Coronary artery (tissue), 2 donors: ENCODE data around the gene SLC43A2.

ENCODE experiments used
- DNase-seq: peaks from one replicate; pipeline ENCODE4 v3.0.0-alpha.2; 2017; ENCODE audit warnings: low spot score
- H3K27ac ChIP-seq, 2 donors: fragments of 200-600 bp; sonication (generic); one replicate each; pipeline ENCODE4 v1.5.1; 2016 to 2019
- H3K4me3 ChIP-seq: fragments of 200-600 bp; sonication (generic); 2 replicates; pipeline ENCODE4 v1.5.1; 2016; ENCODE audit warnings: mild to moderate bottlenecking, moderate library complexity
- CTCF ChIP-seq: fragments of 200-600 bp; sonication (generic); IDR thresholded peaks from one replicate; pipeline ENCODE4 v1.5.1; 2019; ENCODE audit warnings: antibody characterized with exemption

SLC43A2 gene

GRCh38 chr17:1591474-1592090 lies 37.1 kb downstream of the SLC43A2 start:
- TF ChIP-seq CTCF, result no peak
- H3K4me3 ChIP-seq, result no peak overlapping the region
- peak overlapping the region in 1 of 2 donors; percentile 83 for H3K27ac ChIP-seq
- no peak for DNase-seq

GRCh38 chr17:1590747-1591473 lies 37.7 kb downstream of the SLC43A2 start:
- TF ChIP-seq CTCF, result no peak
- peak overlapping the region; percentile 5 for H3K4me3 ChIP-seq
- peak overlapping the region; percentile 26 to 83 for H3K27ac ChIP-seq
- no peak for DNase-seq

DNA sequence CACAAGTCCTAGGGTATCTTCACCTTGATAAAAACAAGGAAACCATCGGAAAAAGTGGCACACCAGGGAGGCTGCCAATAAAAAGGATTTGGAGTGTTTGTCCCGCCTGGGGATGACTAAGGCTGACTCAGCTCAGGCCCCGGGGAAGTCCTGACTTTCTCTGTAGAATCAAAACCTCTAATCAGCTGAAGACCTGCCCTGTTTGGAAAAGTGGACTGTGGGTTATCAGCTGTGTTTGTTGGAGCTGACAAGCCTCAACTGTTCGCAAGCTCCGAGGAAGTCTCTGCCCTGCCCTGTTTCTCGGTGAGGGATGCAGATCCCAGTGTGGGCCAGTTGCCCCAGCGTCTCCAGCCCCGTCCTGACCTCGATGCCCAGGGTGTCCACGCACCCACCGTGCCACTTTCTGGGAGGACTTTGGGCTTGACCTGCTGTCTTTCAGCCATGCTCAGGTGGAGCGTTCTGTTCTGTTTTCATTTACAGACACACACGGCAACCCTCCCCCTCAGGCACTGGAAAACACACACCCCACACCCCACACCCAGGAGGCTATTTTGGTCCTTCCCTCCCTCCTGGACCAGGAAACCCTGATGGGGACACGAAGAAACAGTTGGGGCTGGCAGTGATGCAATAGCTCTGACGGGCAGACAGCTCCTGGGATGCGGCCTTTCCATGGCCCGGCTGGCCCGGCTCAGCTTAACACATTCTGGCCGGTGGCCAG lies 38.4 kb downstream of the SLC43A2 start:
- peak; percentile 90 for DNase-seq
- Histone ChIP-seq H3K4me3 (peak overlapping the region; percentile 13), H3K27ac (peak overlapping the region; percentile 26 to 83)
- no peak for TF ChIP-seq CTCF

DNA sequence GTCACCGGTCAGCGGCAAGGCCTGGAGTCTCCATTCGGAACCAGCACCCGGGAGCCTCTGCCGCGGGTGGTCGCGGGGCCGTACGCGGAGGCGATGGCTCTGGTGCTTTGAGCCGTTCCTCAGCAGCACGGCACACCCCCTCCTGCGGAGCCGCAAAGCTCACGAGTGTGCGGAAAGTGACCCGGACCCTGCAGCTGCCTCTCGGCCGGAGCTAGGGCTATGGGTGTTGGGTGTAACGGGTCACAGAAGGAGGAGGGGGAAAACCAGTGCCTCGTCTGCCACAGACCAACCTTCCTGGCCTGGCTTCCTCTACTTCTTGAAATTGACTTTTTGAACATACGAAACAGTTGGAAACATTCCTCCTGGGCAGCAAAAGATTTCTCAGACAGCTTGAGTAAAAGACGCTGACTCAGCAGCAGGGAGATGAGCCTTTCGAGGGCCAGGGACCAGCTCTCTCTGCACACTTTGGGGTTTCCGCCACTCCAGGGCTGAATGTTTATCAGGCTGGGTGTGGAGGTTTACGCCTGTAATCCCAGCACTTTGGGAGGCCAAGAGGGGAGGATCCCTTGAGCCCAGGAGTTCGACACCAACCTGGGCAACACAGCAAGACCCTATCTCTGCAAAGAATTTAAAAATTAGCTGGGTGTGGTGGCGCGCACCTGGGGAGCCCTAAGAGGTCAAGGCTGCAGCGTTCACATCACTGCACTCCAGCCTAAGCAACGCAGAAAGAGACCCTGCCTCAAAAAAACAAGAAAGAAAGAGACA lies 39.6 kb downstream of the SLC43A2 start:
- TF ChIP-seq CTCF, result no peak
- no peak for DNase-seq
- Histone ChIP-seq H3K4me3 (no peak overlapping the region), H3K27ac (peak overlapping the region; percentile 14 to 26)

- no peak overlapping the region for H3K4me3 ChIP-seq
- DNase-seq, result no peak
- TF ChIP-seq CTCF, result no peak
Measured at GRCh38 chr17:1584167-1584566, 44.5 kb downstream of the SLC43A2 start.

DNA sequence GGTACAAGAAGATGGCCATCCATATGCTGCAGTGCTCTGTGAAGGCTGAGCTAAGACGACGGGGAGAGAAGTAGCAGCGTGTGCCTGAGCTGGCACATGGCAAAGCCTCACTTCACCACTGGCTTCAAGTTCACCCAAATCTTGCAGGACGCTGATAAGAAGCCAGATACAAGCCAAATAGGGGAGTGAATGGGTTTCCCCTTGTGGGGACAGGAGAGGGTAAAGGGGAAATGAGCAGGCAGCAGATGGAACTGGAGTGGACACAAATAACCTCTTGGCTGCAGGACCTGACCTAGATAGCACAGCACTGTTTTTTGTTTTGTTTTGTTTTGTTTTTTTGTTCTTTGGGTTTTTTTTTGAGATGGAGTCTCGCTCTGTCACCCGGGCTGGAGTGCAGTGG lies 45.1 kb downstream of the SLC43A2 start:
- no peak for TF ChIP-seq CTCF
- Histone ChIP-seq H3K4me3 (no peak overlapping the region), H3K27ac (no peak overlapping the region)
- no peak for DNase-seq

More at GRCh38 chr17:1584167-1584566, 44.5 kb downstream of the SLC43A2 start:
- no peak overlapping the region for H3K27ac ChIP-seq
